ENCODE results near the gene VWA7.
"Not testable (repeated sequence)": the region's sequence is repeated elsewhere in the genome, so short reads cannot be mapped to it uniquely, and the experiment has no call there.

Gene VWA7

GRCh38 chr6:31805939-31806469 is 28.9 kb upstream of the VWA7 start:
- peak; percentile 46 for ATAC-seq

GRCh38 chr6:31801031-31801927 is 24.2 kb upstream of the VWA7 start:
- not testable (repeated sequence) for ATAC-seq

More at GRCh38 chr6:31805939-31806469, 28.9 kb upstream of the VWA7 start:
- TF ChIP-seq ZNF8 (CRISPR knock-in tag; IDR thresholded peaks at IDR 0.05) (no peak), TCF4 (CRISPR knock-in tag; IDR thresholded peaks at IDR 0.05; ENCODE audit: borderline replicate concordance) (no peak), RARB (CRISPR knock-in tag; IDR thresholded peaks at IDR 0.05) (no peak), BACH2 (CRISPR knock-in tag; IDR thresholded peaks at IDR 0.05; ENCODE audit: borderline replicate concordance) (no peak), GLIS3 (CRISPR knock-in tag; IDR thresholded peaks at IDR 0.05) (no peak), ZNF565 (CRISPR knock-in tag; conservative IDR thresholded peaks at IDR 0.05; ENCODE audit: low read depth) (no peak), ZFP30 (CRISPR knock-in tag; IDR thresholded peaks at IDR 0.05) (no peak), ZFP3 (CRISPR knock-in tag; IDR thresholded peaks at IDR 0.05) (no peak), OSR1 (CRISPR knock-in tag; IDR thresholded peaks at IDR 0.05) (no peak), SNAI2 (CRISPR knock-in tag; IDR thresholded peaks at IDR 0.05) (no peak), ZC3H10 (CRISPR knock-in tag; IDR thresholded peaks at IDR 0.05) (no peak), ISL1 (CRISPR knock-in tag; IDR thresholded peaks at IDR 0.05) (no peak), PPARA (CRISPR knock-in tag; IDR thresholded peaks at IDR 0.05; ENCODE audit: borderline replicate concordance) (no peak), TSHZ2 (CRISPR knock-in tag; IDR thresholded peaks at IDR 0.05) (no peak), TOX (CRISPR knock-in tag; IDR thresholded peaks at IDR 0.05; ENCODE audit: borderline replicate concordance) (no peak), CSDC2 (CRISPR knock-in tag; IDR thresholded peaks at IDR 0.05) (no peak)
- TF ChIP-seq, protein P1, sequence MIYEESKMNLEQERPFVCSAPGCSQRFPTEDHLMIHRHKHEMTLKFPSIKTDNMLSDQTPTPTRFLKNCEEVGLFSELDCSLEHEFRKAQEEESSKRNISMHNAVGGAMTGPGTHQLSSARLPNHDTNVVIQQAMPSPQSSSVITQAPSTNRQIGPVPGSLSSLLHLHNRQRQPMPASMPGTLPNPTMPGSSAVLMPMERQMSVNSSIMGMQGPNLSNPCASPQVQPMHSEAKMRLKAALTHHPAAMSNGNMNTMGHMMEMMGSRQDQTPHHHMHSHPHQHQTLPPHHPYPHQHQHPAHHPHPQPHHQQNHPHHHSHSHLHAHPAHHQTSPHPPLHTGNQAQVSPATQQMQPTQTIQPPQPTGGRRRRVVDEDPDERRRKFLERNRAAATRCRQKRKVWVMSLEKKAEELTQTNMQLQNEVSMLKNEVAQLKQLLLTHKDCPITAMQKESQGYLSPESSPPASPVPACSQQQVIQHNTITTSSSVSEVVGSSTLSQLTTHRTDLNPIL (CRISPR knock-in tag; IDR thresholded peaks at IDR 0.05; ENCODE audit: low read depth): no peak
- TF ChIP-seq, protein P2, sequence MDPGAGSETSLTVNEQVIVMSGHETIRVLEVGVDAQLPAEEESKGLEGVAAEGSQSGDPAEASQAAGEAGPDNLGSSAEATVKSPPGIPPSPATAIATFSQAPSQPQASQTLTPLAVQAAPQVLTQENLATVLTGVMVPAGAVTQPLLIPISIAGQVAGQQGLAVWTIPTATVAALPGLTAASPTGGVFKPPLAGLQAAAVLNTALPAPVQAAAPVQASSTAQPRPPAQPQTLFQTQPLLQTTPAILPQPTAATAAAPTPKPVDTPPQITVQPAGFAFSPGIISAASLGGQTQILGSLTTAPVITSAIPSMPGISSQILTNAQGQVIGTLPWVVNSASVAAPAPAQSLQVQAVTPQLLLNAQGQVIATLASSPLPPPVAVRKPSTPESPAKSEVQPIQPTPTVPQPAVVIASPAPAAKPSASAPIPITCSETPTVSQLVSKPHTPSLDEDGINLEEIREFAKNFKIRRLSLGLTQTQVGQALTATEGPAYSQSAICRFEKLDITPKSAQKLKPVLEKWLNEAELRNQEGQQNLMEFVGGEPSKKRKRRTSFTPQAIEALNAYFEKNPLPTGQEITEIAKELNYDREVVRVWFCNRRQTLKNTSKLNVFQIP (CRISPR knock-in tag; IDR thresholded peaks at IDR 0.05; ENCODE audit: borderline replicate concordance, low read depth): no peak
- TF ChIP-seq, protein P3, sequence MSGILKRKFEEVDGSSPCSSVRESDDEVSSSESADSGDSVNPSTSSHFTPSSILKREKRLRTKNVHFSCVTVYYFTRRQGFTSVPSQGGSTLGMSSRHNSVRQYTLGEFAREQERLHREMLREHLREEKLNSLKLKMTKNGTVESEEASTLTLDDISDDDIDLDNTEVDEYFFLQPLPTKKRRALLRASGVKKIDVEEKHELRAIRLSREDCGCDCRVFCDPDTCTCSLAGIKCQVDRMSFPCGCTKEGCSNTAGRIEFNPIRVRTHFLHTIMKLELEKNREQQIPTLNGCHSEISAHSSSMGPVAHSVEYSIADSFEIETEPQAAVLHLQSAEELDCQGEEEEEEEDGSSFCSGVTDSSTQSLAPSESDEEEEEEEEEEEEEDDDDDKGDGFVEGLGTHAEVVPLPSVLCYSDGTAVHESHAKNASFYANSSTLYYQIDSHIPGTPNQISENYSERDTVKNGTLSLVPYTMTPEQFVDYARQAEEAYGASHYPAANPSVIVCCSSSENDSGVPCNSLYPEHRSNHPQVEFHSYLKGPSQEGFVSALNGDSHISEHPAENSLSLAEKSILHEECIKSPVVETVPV (CRISPR knock-in tag; IDR thresholded peaks at IDR 0.05): no peak

DNA sequence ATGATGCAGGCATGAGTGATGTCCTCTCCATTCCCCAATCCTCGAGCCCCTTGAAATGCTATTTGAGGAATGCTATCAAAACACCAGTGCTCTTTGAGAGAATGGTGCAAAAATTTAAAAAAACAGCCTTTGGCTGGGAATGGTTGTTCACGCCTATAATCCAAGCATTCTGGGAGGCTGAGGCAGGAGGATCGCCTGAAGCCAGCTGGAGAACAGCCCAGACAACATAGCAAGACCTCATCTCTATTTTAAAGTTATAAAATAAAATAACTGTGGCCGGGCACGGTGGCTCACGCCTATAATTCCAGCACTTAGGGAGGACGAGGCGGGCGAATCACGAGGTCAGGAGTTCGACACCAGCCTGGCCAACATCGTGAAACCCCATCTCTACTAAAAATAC is 22.7 kb upstream of the VWA7 start:
- no peak for ATAC-seq
- TF ChIP-seq, protein P2 (CRISPR knock-in tag; IDR thresholded peaks at IDR 0.05; ENCODE audit: borderline replicate concordance, low read depth): no peak
- no peak for TF ChIP-seq SNAI2 (CRISPR knock-in tag; IDR thresholded peaks at IDR 0.05)
- TF ChIP-seq, protein P1 (CRISPR knock-in tag; IDR thresholded peaks at IDR 0.05; ENCODE audit: low read depth): no peak
- no peak for TF ChIP-seq GLIS3 (CRISPR knock-in tag; IDR thresholded peaks at IDR 0.05)
- no peak for TF ChIP-seq ZFP30 (CRISPR knock-in tag; IDR thresholded peaks at IDR 0.05)
- no peak for TF ChIP-seq TSHZ2 (CRISPR knock-in tag; IDR thresholded peaks at IDR 0.05)
- TF ChIP-seq ZNF565 (CRISPR knock-in tag; conservative IDR thresholded peaks at IDR 0.05; ENCODE audit: low read depth): no peak
- TF ChIP-seq PPARA (CRISPR knock-in tag; IDR thresholded peaks at IDR 0.05; ENCODE audit: borderline replicate concordance): no peak
- no peak for TF ChIP-seq TOX (CRISPR knock-in tag; IDR thresholded peaks at IDR 0.05; ENCODE audit: borderline replicate concordance)
- TF ChIP-seq TCF4 (CRISPR knock-in tag; IDR thresholded peaks at IDR 0.05; ENCODE audit: borderline replicate concordance): no peak

All from SK-N-SH treated with all-trans-retinoic acid at 6 μM for 48 hours (cell line).